Progenitor cell of endocrine pancreas (in vitro differentiated cells): ENCODE data around the gene KRT222. TPM values are rescaled to one million over a fixed set of nuclear protein-coding genes. Genes with fewer than 3 reads are reported as not detected.
A peak's percentile ranks its signal among the peaks of the same experiment; 100 is the strongest.

Source experiments
- DNase-seq: peaks from one replicate; pipeline ENCODE4 v3.0.0; 2021; ENCODE audit warnings: low spot score; ENCODE audit not compliant: unreplicated experiment
- H3K27ac Mint-ChIP-seq: 2 replicates; pipeline ENCODE4 v1.8.0; 2021; ENCODE audit warnings: mild to moderate bottlenecking, moderate library complexity, mixed read lengths
- H3K27me3 Mint-ChIP-seq: 2 replicates; pipeline ENCODE4 v1.8.0; 2021; ENCODE audit warnings: mixed read lengths
- H3K36me3 Mint-ChIP-seq: 2 replicates; pipeline ENCODE4 v1.8.0; 2022; ENCODE audit warnings: mixed read lengths; ENCODE audit not compliant: insufficient read depth
- H3K4me1 Mint-ChIP-seq: 2 replicates; pipeline ENCODE4 v1.8.0; 2021; ENCODE audit warnings: low read depth, mixed read lengths
- H3K4me3 Mint-ChIP-seq: 2 replicates; pipeline ENCODE4 v1.8.0; 2021; ENCODE audit warnings: low read depth, mild to moderate bottlenecking, moderate library complexity, mixed read lengths
- H3K9me3 Mint-ChIP-seq: 2 replicates; pipeline ENCODE4 v1.8.0; 2021; ENCODE audit warnings: low read depth, mixed read lengths
- total RNA-seq: library from RNA; stranded (reverse); gene quantifications from 2 replicates; pipeline ENCODE4 v1.2.1, GENCODE V29; 2021
- TF ChIP-seq, protein P1 (sequence below): fragments of 200-600 bp; sonication (generic); IDR thresholded peaks from one replicate; pipeline ENCODE4 v1.5.0; 2021; ENCODE audit warnings: antibody characterized with exemption, mild to moderate bottlenecking; ENCODE audit not compliant: unreplicated experiment

KRT222 gene
- total RNA-seq, 1 donor from 2014 or later = 0.36 TPM

DNA sequence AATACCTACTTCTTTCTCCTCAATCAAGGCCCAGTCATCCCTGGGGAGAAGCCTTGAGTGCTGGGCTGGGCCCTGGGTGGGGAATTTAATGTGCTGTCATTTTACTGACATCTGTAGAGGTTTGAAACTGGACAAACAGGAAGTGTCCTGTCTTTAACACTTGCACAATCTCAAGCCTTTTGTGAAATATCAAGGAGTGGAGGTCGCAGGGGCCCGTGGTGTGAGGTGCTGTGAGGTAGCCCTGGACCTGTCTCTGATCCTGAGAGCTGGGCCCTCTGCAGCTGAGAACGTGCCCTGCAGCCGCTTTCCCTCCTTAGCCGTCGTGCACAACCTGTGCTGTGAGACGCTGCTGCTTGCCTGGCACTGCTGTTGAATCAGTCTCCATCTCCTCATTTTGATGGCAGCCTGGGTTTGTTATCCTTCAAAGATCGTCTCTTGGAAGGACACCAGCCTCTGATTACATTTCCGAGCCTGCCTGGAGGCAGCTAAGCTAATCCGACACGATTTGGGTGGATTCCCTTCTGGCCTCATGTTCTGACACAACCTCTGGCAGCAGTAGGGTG, 47.2 kb downstream of the KRT222 start:
- H3K27ac Mint-ChIP-seq = no peak overlapping the region
- peaks cover 29% of the 10 kb centered on the region for H3K27me3 Mint-ChIP-seq
- H3K36me3 Mint-ChIP-seq = no peaks in the 10 kb centered on the region
- H3K9me3 Mint-ChIP-seq = no peaks in the 10 kb centered on the region
- no peak overlapping the region for H3K4me3 Mint-ChIP-seq
- peaks cover 6% of the 10 kb centered on the region for H3K4me1 Mint-ChIP-seq
- TF ChIP-seq, protein P1, sequence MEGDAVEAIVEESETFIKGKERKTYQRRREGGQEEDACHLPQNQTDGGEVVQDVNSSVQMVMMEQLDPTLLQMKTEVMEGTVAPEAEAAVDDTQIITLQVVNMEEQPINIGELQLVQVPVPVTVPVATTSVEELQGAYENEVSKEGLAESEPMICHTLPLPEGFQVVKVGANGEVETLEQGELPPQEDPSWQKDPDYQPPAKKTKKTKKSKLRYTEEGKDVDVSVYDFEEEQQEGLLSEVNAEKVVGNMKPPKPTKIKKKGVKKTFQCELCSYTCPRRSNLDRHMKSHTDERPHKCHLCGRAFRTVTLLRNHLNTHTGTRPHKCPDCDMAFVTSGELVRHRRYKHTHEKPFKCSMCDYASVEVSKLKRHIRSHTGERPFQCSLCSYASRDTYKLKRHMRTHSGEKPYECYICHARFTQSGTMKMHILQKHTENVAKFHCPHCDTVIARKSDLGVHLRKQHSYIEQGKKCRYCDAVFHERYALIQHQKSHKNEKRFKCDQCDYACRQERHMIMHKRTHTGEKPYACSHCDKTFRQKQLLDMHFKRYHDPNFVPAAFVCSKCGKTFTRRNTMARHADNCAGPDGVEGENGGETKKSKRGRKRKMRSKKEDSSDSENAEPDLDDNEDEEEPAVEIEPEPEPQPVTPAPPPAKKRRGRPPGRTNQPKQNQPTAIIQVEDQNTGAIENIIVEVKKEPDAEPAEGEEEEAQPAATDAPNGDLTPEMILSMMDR = no peak
- no peak for DNase-seq

DNA sequence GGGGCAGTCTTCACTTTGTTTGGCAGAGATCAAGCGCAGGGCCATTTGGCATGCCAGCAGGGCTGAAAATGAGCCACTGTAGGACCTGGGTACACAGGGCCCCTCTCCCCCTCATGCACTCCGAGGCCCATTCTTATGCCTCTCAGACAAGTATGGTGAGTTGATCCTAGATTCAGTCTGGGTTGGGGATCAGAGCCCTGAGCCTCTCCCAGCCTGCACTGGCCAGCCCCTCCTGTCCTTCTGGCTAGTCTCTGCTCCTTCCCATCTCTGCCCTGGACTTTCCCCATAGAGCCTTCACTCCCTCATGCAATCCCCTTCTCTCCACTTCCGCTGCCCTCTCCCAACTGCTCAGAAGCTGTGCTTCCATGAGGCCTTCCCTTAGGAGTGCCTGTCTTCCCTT, 48.4 kb downstream of the KRT222 start:
- H3K27me3 Mint-ChIP-seq = peaks cover 31% of the 10 kb centered on the region
- H3K9me3 Mint-ChIP-seq = no peaks in the 10 kb centered on the region
- peaks cover 6% of the 10 kb centered on the region for H3K4me1 Mint-ChIP-seq
- H3K27ac Mint-ChIP-seq = no peak overlapping the region
- no peak for DNase-seq
- H3K4me3 Mint-ChIP-seq = no peak overlapping the region
- TF ChIP-seq, protein P1 = no peak
- H3K36me3 Mint-ChIP-seq = no peaks in the 10 kb centered on the region

DNA sequence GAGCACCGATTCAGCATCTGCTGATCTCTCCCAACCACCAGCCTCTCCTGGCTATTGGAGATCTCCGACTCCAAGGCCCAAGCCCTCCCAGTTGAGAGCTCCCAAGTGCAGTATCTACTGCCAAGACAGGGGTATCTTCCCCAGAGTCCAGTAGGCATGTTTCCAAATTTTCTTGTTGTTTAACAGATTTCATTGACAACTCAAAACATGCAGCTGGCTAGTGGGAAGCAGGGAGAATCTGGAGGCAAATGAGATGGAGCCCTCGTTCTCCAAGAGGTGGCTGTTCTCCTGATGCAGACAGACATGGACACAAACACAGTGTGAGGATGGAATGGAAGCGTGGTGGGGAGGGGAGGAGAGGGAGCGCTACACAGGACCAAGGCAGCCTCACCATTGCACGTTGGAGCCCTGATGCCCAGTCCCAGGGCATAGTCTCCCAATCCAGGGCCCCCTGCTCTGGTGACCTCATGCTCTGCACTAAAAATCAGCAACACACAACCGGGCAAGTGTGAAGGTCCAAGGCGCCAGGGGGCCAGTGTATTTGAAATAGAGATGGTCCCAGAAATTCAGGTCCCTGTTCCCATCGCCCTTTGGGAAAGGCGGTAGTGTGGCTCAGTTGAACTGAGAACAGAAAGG, 49.0 kb downstream of the KRT222 start:
- TF ChIP-seq, protein P1 = no peak
- Mint-ChIP-seq H3K4me3 (no peak overlapping the region), H3K27me3 (peaks cover 31% of the 10 kb centered on the region), H3K27ac (no peak overlapping the region), H3K36me3 (no peaks in the 10 kb centered on the region), H3K9me3 (no peaks in the 10 kb centered on the region), H3K4me1 (peaks cover 6% of the 10 kb centered on the region)
- no peak for DNase-seq

DNA sequence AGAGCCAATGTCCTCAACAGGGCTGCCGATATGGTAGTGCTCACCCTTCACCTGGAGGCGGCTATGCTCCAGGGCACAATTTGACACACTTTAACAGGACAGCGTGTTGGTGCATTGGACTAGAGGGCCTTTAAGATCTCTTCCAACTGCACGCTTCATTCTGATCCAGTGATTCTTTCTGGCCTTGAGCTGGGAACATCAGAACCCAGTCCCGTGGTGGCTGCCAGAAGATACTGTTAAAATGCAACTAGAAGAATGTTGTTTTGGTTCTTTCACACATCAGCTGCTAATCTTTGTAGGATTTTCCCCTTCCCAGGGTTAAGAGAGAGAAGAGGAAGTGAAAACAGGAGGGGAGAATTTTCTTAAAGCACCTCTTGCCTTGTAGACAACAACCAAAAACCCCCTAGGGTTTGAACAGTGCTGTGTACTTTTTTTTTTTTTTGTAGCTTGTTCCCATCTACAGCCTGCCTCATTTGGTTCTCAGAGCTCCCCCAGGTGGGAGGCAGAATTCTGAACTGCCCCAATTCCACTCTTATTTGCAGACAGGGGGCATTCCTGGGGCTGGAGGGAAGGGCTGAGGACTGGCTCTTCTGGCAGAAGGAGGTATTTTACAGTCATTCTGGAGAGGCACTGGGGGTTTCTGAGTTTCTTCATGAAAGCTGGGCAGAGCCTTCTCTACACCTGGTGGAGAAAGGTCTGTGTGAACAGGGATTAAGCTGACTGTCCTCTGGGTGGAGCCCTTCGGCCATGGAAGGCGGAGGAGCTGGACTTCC, 49.7 kb downstream of the KRT222 start:
- Mint-ChIP-seq H3K9me3 (no peaks in the 10 kb centered on the region), H3K27ac (no peak overlapping the region), H3K4me1 (peaks cover 6% of the 10 kb centered on the region), H3K4me3 (no peak overlapping the region), H3K36me3 (no peaks in the 10 kb centered on the region), H3K27me3 (peaks cover 34% of the 10 kb centered on the region)
- TF ChIP-seq, protein P1 = peak; percentile 68
- DNase-seq = peak; percentile 43

DNA sequence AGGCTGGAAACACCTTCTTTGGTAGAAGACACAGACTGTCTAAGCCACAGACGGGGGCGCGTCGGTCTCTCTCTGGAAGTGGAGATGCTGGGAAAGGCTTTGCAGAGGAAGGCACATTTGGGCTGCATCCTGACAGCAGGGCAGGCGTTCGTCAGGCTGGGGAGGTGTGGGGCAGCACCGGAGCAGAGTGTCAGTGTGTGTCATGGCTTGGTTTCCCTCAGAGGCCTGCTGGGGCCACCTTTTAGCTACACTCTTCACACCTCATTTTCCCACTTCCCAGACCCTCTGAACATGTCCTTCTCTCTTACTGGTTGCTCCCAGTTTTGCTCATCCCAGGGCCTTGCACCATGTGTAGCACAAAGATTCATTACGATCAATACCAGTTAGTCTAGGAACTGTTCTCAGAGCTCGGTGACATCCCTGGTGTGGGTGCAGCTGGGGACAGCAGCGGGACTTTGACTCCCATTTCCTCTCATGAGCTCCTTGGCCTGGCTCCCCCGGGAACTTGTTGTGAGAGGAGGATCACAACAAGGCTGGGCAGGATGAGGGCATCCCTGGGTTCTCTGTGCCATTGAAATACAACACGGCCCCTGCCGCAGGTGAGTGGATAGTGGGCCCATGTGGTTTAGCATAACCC, 50.4 kb downstream of the KRT222 start:
- H3K9me3 Mint-ChIP-seq = no peaks in the 10 kb centered on the region
- H3K27ac Mint-ChIP-seq = no peak overlapping the region
- H3K36me3 Mint-ChIP-seq = no peaks in the 10 kb centered on the region
- TF ChIP-seq, protein P1 = no peak
- H3K27me3 Mint-ChIP-seq = peaks cover 31% of the 10 kb centered on the region
- no peak overlapping the region for H3K4me3 Mint-ChIP-seq
- H3K4me1 Mint-ChIP-seq = peaks cover 2% of the 10 kb centered on the region
- no peak for DNase-seq
